K562 (cell line): Measurements from ENCODE around the gene TMEM132C. TPM values are rescaled to one million over a fixed set of nuclear protein-coding genes. Genes with fewer than 3 reads are reported as not detected.

Experiments used
- ATF7 ChIP-seq: fragments of 450-650 bp; IDR thresholded peaks from 2 replicates; pipeline ENCODE4 v1.7.1; 2014; ENCODE audit warnings: mild to moderate bottlenecking, moderate library complexity
- CBFA2T2 ChIP-seq: fragments of 450-650 bp; conservative IDR thresholded peaks from 2 replicates; pipeline ENCODE4 v1.6.1; 2017; ENCODE audit warnings: mild to moderate bottlenecking
- ETV1 ChIP-seq: fragments of 450-650 bp; conservative IDR thresholded peaks from 2 replicates; pipeline ENCODE4 v1.6.1; 2016; ENCODE audit warnings: missing genetic modification characterization, control low read depth, low read depth, missing compliant biosample characterization
- FOSL1 ChIP-seq: fragments of 200-800 bp; sonication (Bioruptor generic); conservative IDR thresholded peaks from 2 replicates; pipeline ENCODE4 v1.6.1; 2016; ENCODE audit warnings: missing genetic modification characterization, missing compliant biosample characterization
- FOXA3 ChIP-seq, 2 experiments: fragments of 450-650 bp in 1 of 2; sonication (generic) in 1 of 2; formaldehyde crosslinking; IDR thresholded peaks in 1 of 2; conservative IDR thresholded peaks in 1 of 2; 2 replicates each; pipeline versions ENCODE4 v1.4.0 to v1.8.0; 2020 to 2022; ENCODE audit warnings: mild to moderate bottlenecking in 2 of 2, missing genetic modification reagents in 1 of 2
- FOXM1 ChIP-seq, 2 experiments: fragments of 450-650 bp in 1 of 2; sonication (generic) in 1 of 2; formaldehyde crosslinking in 1 of 2; IDR thresholded peaks; 2 replicates each; pipeline versions ENCODE4 v1.6.1 to v1.9.0; 2017 to 2022; ENCODE audit warnings: low read depth in 2 of 2, mild to moderate bottlenecking in 2 of 2, missing genetic modification reagents in 1 of 2, moderate library complexity in 1 of 2
- FUS ChIP-seq: fragments of 200-400 bp; formaldehyde crosslinking; optimal IDR thresholded peaks from 2 replicates; pipeline ENCODE3; 2017; ENCODE audit warnings: low read depth, low read length
- KLF10 ChIP-seq: fragments of 250-450 bp; sonication (Bioruptor Pico); IDR thresholded peaks from 2 replicates; pipeline ENCODE4 v1.6.1; 2021; ENCODE audit warnings: matching md5 sums
- MNT ChIP-seq, 2 experiments: fragments of 450-650 bp; conservative IDR thresholded peaks; 2 replicates each; pipeline ENCODE4 v1.6.1; 2017; ENCODE audit warnings: mild to moderate bottlenecking in 2 of 2, moderate library complexity in 2 of 2
- RCOR1 ChIP-seq, 2 experiments: IDR thresholded peaks; 2 replicates each; pipeline ENCODE4 v1.6.1; 2012; ENCODE audit warnings: low read depth in 2 of 2, low read length in 2 of 2, borderline replicate concordance in 1 of 2, improper control_type of control experiment in 1 of 2
- SMAD4 ChIP-seq: fragments of 250-450 bp; sonication (Bioruptor Pico); conservative IDR thresholded peaks from 2 replicates; pipeline ENCODE4 v1.8.0; 2021; ENCODE audit warnings: inconsistent platforms, mild to moderate bottlenecking, moderate library complexity
- SMARCA4 ChIP-seq: fragments of 450-650 bp; IDR thresholded peaks from 2 replicates; pipeline ENCODE4 v1.6.1; 2016
- TEAD4 ChIP-seq, 2 experiments: sonication (generic) in 1 of 2; formaldehyde crosslinking in 1 of 2; IDR thresholded peaks; 2 replicates each; pipeline versions ENCODE4 v1.6.1 to v1.8.0; 2012 to 2022; ENCODE audit warnings: borderline replicate concordance in 1 of 2, inconsistent platforms in 1 of 2, low read length in 1 of 2, mild to moderate bottlenecking in 1 of 2, missing genetic modification reagents in 1 of 2
- VEZF1 ChIP-seq: fragments of 200-800 bp; sonication (Bioruptor generic); IDR thresholded peaks from 2 replicates; pipeline ENCODE4 v1.6.1; 2017; ENCODE audit warnings: missing genetic modification characterization, missing compliant biosample characterization
- ZBTB17 ChIP-seq: fragments of 450-650 bp; formaldehyde crosslinking; IDR thresholded peaks from 2 replicates; pipeline ENCODE4 v1.4.0; 2020; ENCODE audit warnings: mild to moderate bottlenecking
- ZBTB49 ChIP-seq: sonication (generic); formaldehyde crosslinking; IDR thresholded peaks from 2 replicates; pipeline ENCODE4 v1.8.0; 2022; ENCODE audit warnings: missing genetic modification reagents, mild to moderate bottlenecking, borderline replicate concordance
- ZNF175 ChIP-seq: fragments of 200-800 bp; sonication (Bioruptor generic); IDR thresholded peaks from 2 replicates; pipeline ENCODE4 v1.6.1; 2016; ENCODE audit warnings: low read depth, mild to moderate bottlenecking, missing genetic modification characterization, missing compliant biosample characterization
- ZNF561 ChIP-seq: fragments of 450-650 bp; formaldehyde crosslinking; conservative IDR thresholded peaks from 2 replicates; pipeline ENCODE4 v1.4.0; 2020; ENCODE audit warnings: mild to moderate bottlenecking, moderate library complexity
- polyA plus RNA-seq, 8 experiments: library from polyadenylated mRNA; depleted of rRNA in 4 of 8; stranded (reverse) in 5 of 8; unstranded in 3 of 8; fragments of >200 nt; fragmentation: Nextera tagmentation in 2 of 8; fragmentation: Illumina TruSeq in 1 of 8; extraction: Ambion mirVana in 2 of 8; extraction: Trizol in 1 of 8; gene quantifications; 2 replicates each; pipeline versions ENCODE4 v1.2.1 to v1.2.3, GENCODE V29; 2011 to 2014; ENCODE audit warnings: inconsistent platforms in 1 of 8, missing spikeins in 1 of 8
- total RNA-seq, 7 experiments: library from RNA; depleted of rRNA in 6 of 7; stranded (reverse); fragments of >200 nt in 6 of 7; fragmentation: Illumina TruSeq in 2 of 7; extraction: Trizol in 2 of 7; gene quantifications; 2 replicates each; pipeline versions ENCODE4 v1.2.1 to v1.2.3, GENCODE V29; 2011 to 2021; ENCODE audit warnings: low replicate concordance in 1 of 7

Gene TMEM132C
- total and polyA plus RNA-seq, 9 of the 15 experiments (the other 6 are each of a cell fraction or from before 2014, with no cell fraction given), result not detected

GRCh38 chr12:128316973-128317526, 50.1 kb downstream of the TMEM132C start (continued):
- TF ChIP-seq ZBTB49 (no peak), ZNF175 (CRISPR knock-in tag) (peak; percentile 78; the same call in 1 of the 2 replicates), ZNF561 (CRISPR knock-in tag) (no peak), VEZF1 (CRISPR knock-in tag) (peak; percentile 42; the same call in 1 of the 2 replicates), ZBTB17 (CRISPR knock-in tag) (no peak), ATF7 (peak; percentile 49), FOSL1 (peak; percentile 68), TEAD4 (IDR thresholded peaks at IDR 0.05; ENCODE audit: low read length) (peak; percentile 96), TEAD4 (CRISPR knock-in tag; IDR thresholded peaks at IDR 0.05; ENCODE audit: borderline replicate concordance) (no peak), ETV1 (tag) (peak; percentile 42; the same call in 1 of the 2 replicates), CBFA2T2 (peak; percentile 69), SMAD4 (CRISPR knock-in tag) (0 out of 2 replicates have a peak, but pooled peaks have one; percentile 28), MNT (conservative IDR thresholded peaks at IDR 0.05) (0 out of 4 replicates have a peak, but pooled peaks of 1 of the 2 experiments have one; percentile 19), RCOR1 (IDR thresholded peaks at IDR 0.05; ENCODE audit: borderline replicate concordance in 1 of 2, low read depth in 2 of 2, low read length in 2 of 2) (peak in 1 of 2 experiments; percentile 75; a peak in 2 of 4 replicates), FOXA3 (CRISPR knock-in tag; conservative IDR thresholded peaks at IDR 0.05 in 1 of 2, IDR thresholded peaks at IDR 0.05 in 1 of 2) (0 out of 4 replicates have a peak, but pooled peaks of 1 of the 2 experiments have one; percentile 20), FOXM1 (IDR thresholded peaks at IDR 0.05; ENCODE audit: low read depth) (peak; percentile 70), FOXM1 (CRISPR knock-in tag; IDR thresholded peaks at IDR 0.05; ENCODE audit: low read depth) (no peak), SMARCA4 (peak; percentile 82), FUS (no peak), KLF10 (CRISPR knock-in tag) (no peak)
